Anterior cingulate cortex (tissue), 58 donors: ENCODE data around the gene ABCC11.

Experiments used
- DNase-seq, 58 donors: peaks; one replicate each; lab custom pipeline; 2025; lab: John Stamatoyannopoulos, UW

The ABCC11 gene

GRCh38 chr16:48136547-48137360, 110.6 kb downstream of the ABCC11 start:
- peak in 3 of 58 donors; percentile 11 to 14 (median 14) for DNase-seq

- no peak for DNase-seq
Observed at GRCh38 chr16:48133455-48134211, 113.7 kb downstream of the ABCC11 start.

GRCh38 chr16:48132696-48133095, 114.6 kb downstream of the ABCC11 start:
- no peak for DNase-seq

GRCh38 chr16:48131201-48131935, 116.0 kb downstream of the ABCC11 start:
- DNase-seq = no peak

- DNase-seq = no peak
Observed at GRCh38 chr16:48129926-48130325, 117.4 kb downstream of the ABCC11 start.

GRCh38 chr16:48128769-48129168, 118.6 kb downstream of the ABCC11 start:
- no peak for DNase-seq

- DNase-seq = peak in 3 of 58 donors; percentile 3 to 28 (median 27)
Observed at GRCh38 chr16:48126801-48127644, 120.3 kb downstream of the ABCC11 start.

- DNase-seq = no peak
Observed at GRCh38 chr16:48125888-48126287, 121.5 kb downstream of the ABCC11 start.

- no peak for DNase-seq
Observed at GRCh38 chr16:48124266-48124665, 123.1 kb downstream of the ABCC11 start.

GRCh38 chr16:48123104-48123788, 124.1 kb downstream of the ABCC11 start:
- peak in 24 of 58 donors; percentile 9 to 67 (median 24) for DNase-seq

- no peak for DNase-seq
Observed at GRCh38 chr16:48121276-48121675, 126.1 kb downstream of the ABCC11 start.

- DNase-seq = peak in 2 of 58 donors; percentile 6 to 22
Observed at GRCh38 chr16:48118841-48119240, 128.5 kb downstream of the ABCC11 start.

GRCh38 chr16:48117217-48118105, 129.9 kb downstream of the ABCC11 start:
- DNase-seq = peak in 14 of 58 donors; percentile 3 to 44 (median 19)
